Measurements from ENCODE around the gene TRIM71.
"Not testable (repeated sequence)": the region's sequence is repeated elsewhere in the genome, so short reads cannot be mapped to it uniquely, and the experiment has no call there.

Gene TRIM71

GRCh38 chr3:32840086-32840841 lies 22.5 kb downstream of the TRIM71 start:
- no peak for DNase-seq (ENCODE audit: low read depth in 1 of 2, low spot score in 1 of 2)
- TF ChIP-seq JUND (IDR thresholded peaks at IDR 0.05; ENCODE audit: low read depth), result no peak
- in situ Hi-C loops (cut with HindIII; ENCODE audit: low pct_unique_long_range_greater_than_20kb, low sequenced_read_pairs), result no loop called here

- TF ChIP-seq JUND (IDR thresholded peaks at IDR 0.05; ENCODE audit: low read depth), result no peak
- in situ Hi-C loops (cut with HindIII; ENCODE audit: low pct_unique_long_range_greater_than_20kb, low sequenced_read_pairs), result no loop called here
- no peak for DNase-seq (ENCODE audit: low read depth in 1 of 2, low spot score in 1 of 2)
Measured at GRCh38 chr3:32841341-32841740, 23.5 kb downstream of the TRIM71 start.

- no peak for DNase-seq (ENCODE audit: low read depth in 1 of 2, low spot score in 1 of 2)
- TF ChIP-seq JUND (IDR thresholded peaks at IDR 0.05; ENCODE audit: low read depth), result no peak
- in situ Hi-C loops (cut with HindIII; ENCODE audit: low pct_unique_long_range_greater_than_20kb, low sequenced_read_pairs), result no loop called here
Measured at GRCh38 chr3:32841867-32842470, 24.2 kb downstream of the TRIM71 start.

GRCh38 chr3:32842531-32842931 lies 24.7 kb downstream of the TRIM71 start:
- DNase-seq (ENCODE audit: low read depth in 1 of 2, low spot score in 1 of 2), result no peak
- TF ChIP-seq JUND (IDR thresholded peaks at IDR 0.05; ENCODE audit: low read depth), result no peak
- in situ Hi-C loops (cut with HindIII; ENCODE audit: low pct_unique_long_range_greater_than_20kb, low sequenced_read_pairs), result no loop called here

- TF ChIP-seq JUND (IDR thresholded peaks at IDR 0.05; ENCODE audit: low read depth), result no peak
- in situ Hi-C loops (cut with HindIII; ENCODE audit: low pct_unique_long_range_greater_than_20kb, low sequenced_read_pairs), result no loop called here
- DNase-seq (ENCODE audit: low read depth in 1 of 2, low spot score in 1 of 2), result no peak
Measured at GRCh38 chr3:32842987-32843386, 25.2 kb downstream of the TRIM71 start.

- no peak for TF ChIP-seq JUND (IDR thresholded peaks at IDR 0.05; ENCODE audit: low read depth)
- in situ Hi-C loops (cut with HindIII; ENCODE audit: low pct_unique_long_range_greater_than_20kb, low sequenced_read_pairs), result no loop called here
- DNase-seq (ENCODE audit: low read depth in 1 of 2, low spot score in 1 of 2), result no peak
Measured at GRCh38 chr3:32843510-32844321, 25.9 kb downstream of the TRIM71 start.

- TF ChIP-seq JUND (IDR thresholded peaks at IDR 0.05; ENCODE audit: low read depth), result no peak
- no peak for DNase-seq (ENCODE audit: low read depth in 1 of 2, low spot score in 1 of 2)
- in situ Hi-C loops (cut with HindIII; ENCODE audit: low pct_unique_long_range_greater_than_20kb, low sequenced_read_pairs), result no loop called here
Measured at GRCh38 chr3:32844322-32844654, 26.5 kb downstream of the TRIM71 start.

GRCh38 chr3:32844914-32845313 lies 27.1 kb downstream of the TRIM71 start:
- no peak for TF ChIP-seq JUND (IDR thresholded peaks at IDR 0.05; ENCODE audit: low read depth)
- in situ Hi-C loops (cut with HindIII; ENCODE audit: low pct_unique_long_range_greater_than_20kb, low sequenced_read_pairs), result no loop called here
- peak in 1 of 2 experiments; percentile 40 for DNase-seq (ENCODE audit: low read depth in 1 of 2, low spot score in 1 of 2)

- in situ Hi-C loops (cut with HindIII; ENCODE audit: low pct_unique_long_range_greater_than_20kb, low sequenced_read_pairs); DNase-seq (ENCODE audit: low read depth in 1 of 2, low spot score in 1 of 2): not testable (repeated sequence)
Measured at GRCh38 chr3:32845546-32845945, 27.7 kb downstream of the TRIM71 start.

- DNase-seq (ENCODE audit: low read depth in 1 of 2, low spot score in 1 of 2); in situ Hi-C loops (cut with HindIII; ENCODE audit: low pct_unique_long_range_greater_than_20kb, low sequenced_read_pairs): not testable (repeated sequence)
Measured at GRCh38 chr3:32847045-32847444, 29.2 kb downstream of the TRIM71 start.

GRCh38 chr3:32847528-32847927 lies 29.7 kb downstream of the TRIM71 start:
- in situ Hi-C loops (cut with HindIII; ENCODE audit: low pct_unique_long_range_greater_than_20kb, low sequenced_read_pairs), result no loop called here
- TF ChIP-seq JUND (IDR thresholded peaks at IDR 0.05; ENCODE audit: low read depth), result no peak
- DNase-seq (ENCODE audit: low read depth in 1 of 2, low spot score in 1 of 2), result no peak

GRCh38 chr3:32848215-32848614 lies 30.4 kb downstream of the TRIM71 start:
- DNase-seq (ENCODE audit: low read depth in 1 of 2, low spot score in 1 of 2), result no peak
- TF ChIP-seq JUND (IDR thresholded peaks at IDR 0.05; ENCODE audit: low read depth), result no peak
- in situ Hi-C loops (cut with HindIII; ENCODE audit: low pct_unique_long_range_greater_than_20kb, low sequenced_read_pairs), result no loop called here

- no peak for TF ChIP-seq JUND (IDR thresholded peaks at IDR 0.05; ENCODE audit: low read depth)
- DNase-seq (ENCODE audit: low read depth in 1 of 2, low spot score in 1 of 2), result no peak
- in situ Hi-C loops (cut with HindIII; ENCODE audit: low pct_unique_long_range_greater_than_20kb, low sequenced_read_pairs), result no loop called here
Measured at GRCh38 chr3:32849046-32849445, 31.2 kb downstream of the TRIM71 start.

All from T47D (cell line).